Skin of body (tissue), 2 donors: ENCODE data around the gene TEX11. TPM values are rescaled to one million over a fixed set of nuclear protein-coding genes. Genes with fewer than 3 reads are reported as not detected.
"Not testable (repeated sequence)": the region's sequence is repeated elsewhere in the genome, so short reads cannot be mapped to it uniquely, and the experiment has no call there.

ENCODE experiments used
- DNase-seq: peaks from one replicate; lab custom pipeline; 2025; lab: John Stamatoyannopoulos, UW
- total RNA-seq: library from RNA; depleted of rRNA; stranded (reverse); fragments of >200 nt; gene quantifications from one replicate; pipeline ENCODE4 v1.2.3, GENCODE V29; 2014

TEX11 gene
- total RNA-seq, 1 donor from 2014 or later, result not detected

DNA sequence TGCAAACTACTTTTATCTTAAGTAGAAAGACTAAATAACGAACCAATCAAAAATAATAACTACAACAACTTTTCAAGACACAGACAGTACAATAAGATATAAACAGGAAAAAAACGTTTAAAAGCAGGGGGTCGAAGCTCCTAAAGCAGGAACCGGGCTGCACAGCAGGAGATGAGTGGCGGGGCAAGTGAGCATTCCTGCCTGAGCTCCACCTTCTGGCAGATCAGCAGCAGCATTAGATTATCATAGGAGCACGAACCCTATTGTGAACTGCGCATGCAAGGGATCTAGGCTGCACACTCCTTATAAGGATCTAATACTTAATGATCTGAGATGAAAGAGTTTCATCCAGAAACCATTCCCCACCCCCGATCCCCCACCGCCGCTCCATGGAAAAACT lies 146.2 kb downstream of the TEX11 start:
- DNase-seq, result no peak

DNA sequence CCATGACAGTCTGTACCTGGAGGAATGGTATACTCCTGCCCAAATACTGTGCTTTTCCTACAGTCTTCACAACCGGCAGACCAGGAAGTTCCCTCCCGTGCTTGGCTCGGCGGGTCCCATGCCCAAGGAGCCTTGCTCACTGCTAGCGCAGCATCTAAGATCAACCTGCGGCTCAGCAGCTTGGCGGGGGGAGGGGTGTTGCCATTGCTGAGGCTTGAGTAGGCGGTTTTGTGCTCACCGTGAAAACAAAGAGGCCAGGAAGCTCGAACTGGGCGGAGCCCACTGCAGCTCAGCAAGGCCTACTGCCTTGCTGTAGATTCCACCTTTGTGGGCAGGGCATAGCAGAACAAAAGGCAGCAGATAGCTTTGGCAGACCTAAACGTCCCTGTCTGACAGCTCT lies 152.7 kb downstream of the TEX11 start:
- no peak for DNase-seq

DNA sequence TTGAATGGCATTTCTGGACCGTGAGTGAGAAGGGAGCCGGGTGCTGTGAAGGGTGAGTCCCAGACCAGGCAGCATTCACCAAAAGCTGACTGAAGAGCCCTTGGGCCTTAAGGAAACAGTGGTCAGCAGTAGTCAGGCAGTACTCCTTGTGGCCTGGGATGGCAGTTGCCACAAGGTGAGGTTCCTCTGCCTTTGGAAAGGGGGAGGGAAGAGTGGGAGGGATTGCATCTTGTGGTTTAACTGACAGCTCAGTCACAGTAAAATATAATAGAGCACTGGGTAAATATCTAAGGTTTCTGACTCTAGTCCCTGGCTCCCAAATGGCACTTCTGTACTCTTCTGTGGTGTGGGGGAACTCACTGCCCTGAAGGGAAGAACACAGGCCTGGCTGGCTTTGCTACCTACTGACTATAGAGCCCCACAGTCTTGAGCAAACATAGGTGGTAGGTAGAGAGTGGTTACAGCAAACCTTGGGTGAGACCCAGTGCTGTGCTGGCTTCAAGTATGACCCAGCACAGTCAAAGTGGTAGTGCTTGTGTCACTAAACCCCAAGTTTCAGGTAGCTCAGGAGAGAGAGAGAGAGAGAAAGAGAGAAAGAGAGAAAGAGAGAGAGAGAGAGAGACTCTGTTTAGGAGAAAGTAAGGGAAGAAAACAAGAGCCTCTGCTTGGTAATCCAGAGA lies 154.2 kb downstream of the TEX11 start:
- DNase-seq, result no peak

DNA sequence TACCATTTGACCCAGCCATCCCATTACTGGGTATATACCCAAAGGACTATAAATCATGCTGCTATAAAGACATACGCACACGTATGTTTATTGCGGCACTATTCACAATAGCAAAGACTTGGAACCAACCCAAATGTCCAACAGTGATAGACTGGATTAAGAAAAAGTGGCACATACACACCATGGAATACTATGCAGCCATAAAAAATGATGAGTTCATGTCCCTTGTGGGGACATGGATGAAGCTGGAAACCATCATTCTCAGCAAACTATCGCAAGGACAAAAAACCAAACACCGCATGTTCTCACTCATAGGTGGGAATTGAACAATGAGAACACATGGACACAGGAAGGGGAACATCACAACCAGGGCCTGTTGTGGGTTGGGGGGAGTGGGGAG lies 174.7 kb downstream of the TEX11 start:
- not testable (repeated sequence) for DNase-seq

DNA sequence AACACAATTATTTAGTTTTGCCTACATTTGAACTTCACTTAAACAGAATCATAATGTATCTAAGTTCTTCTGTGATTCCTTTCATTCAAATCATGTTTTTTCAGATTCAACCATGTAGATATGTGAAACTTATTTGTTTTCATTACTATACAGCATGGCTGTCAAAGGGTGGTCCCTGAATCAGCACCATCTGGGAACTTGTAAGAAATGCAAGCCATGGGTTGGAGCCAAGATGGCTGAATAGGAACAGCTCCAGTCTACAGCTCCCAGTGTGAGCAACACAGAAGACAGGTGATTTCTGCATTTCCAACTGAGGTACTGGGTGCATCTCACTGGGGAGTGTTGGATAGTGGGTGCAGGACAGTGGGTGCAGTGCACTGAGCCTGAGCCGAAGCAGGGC lies 180.6 kb downstream of the TEX11 start:
- not testable (repeated sequence) for DNase-seq

DNA sequence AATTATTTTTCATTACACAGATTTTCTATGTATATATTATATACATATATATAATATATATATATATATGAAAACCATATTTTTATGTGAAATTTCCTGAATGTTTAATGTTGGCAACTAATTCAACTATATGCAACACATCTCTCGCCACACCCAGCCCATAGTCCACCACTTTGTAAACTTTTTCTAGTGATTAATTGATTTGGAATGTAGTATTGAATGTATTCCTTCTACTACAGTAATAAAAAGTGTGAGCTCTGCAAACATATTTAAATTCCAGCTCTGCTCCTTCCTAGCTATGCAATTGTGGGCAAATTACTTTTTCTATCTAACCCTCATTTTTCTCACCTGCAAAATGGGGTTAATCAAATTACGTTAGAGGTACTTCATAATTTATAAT lies 187.8 kb downstream of the TEX11 start:
- DNase-seq, result no peak

DNA sequence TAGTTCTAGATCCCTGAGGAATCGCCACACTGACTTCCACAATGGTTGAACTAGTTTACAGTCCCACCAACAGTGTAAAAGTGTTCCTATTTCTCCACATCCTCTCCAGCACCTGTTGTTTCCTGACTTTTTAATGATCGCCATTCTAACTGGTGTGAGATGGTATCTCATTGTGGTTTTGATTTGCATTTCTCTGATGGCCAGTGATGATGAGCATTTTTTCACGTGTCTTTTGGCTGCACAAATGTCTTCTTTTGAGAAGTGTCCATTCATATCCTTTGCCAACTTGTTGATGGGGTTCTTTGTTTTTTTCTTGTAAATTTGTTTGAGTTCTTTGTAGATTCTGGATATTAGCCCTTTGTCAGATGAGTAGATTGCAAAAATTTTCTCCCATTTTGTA lies 197.2 kb downstream of the TEX11 start:
- DNase-seq, result not testable (repeated sequence)

DNA sequence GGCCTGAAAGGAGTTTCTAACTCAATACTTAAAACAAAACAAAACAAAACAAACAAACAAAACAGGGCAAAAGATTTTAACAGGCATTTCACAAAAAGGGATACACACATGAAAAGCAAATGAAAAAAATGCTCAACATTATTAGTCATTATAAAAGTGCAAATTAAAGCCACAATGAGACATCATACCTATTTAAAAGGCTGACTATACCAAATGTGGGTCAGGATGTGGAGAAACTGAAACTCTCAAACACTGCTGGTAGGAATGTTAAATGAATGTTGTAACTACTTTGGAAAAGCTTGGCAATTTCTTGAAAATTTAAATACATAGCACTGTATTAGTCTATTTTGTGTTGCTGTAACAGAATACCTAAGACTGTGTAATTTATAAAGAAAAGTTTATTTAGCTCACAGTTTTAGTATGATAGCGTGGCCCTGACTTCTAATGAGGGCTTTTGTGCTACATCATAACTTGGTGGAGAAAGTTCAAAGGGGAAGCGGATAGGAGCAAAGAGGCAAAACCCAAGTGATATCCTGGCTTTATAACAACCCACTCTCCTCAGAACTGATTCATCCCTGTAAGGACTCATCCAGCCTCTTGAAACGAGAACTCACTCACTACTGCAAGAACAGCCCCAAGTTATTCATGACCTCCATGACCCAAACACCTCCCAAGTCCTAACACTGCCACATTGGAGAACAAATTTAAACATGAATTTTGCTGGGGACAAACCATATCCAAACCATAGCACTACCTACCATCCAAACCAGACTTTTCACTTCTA lies 214.0 kb downstream of the TEX11 start:
- DNase-seq, result no peak

DNA sequence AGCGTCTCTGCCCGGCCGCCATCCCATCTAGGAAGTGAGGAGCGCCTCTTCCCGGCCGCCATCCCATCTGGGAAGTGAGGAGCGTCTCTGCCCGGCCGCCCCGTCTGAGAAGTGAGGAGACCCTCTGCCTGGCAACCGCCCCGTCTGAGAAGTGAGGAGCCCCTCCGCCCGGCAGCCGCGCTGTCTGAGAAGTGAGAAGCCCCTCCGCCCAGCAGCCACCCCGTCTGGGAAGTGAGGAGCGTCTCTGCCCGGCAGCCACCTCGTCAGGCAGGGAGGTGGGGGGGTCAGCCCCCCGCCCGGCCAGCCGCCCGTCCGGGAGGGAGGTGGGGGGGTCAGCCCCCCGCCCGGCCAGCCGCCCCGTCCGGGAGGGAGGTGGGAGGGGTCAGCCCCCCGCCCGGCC lies 229.1 kb downstream of the TEX11 start:
- not testable (repeated sequence) for DNase-seq

DNA sequence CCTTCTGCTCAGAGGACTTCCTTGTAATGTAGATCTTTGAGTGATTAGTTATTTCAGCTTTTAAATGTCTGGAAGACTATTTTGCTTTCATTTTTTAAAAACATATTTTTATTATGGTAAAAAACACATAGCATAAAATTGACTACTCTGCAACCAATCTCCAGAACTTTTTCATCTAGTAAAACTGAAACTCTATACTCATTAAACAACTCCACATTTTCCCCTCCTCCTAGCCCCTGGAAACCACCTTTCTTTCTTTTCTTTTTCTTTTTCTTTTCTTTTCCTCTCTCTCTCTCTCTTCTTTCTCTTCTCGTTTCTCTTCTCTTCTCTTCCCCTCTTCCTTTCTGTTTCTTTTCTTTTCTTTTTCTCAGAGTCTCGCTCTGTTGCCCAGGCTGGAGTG lies 233.2 kb downstream of the TEX11 start:
- DNase-seq, result no peak

DNA sequence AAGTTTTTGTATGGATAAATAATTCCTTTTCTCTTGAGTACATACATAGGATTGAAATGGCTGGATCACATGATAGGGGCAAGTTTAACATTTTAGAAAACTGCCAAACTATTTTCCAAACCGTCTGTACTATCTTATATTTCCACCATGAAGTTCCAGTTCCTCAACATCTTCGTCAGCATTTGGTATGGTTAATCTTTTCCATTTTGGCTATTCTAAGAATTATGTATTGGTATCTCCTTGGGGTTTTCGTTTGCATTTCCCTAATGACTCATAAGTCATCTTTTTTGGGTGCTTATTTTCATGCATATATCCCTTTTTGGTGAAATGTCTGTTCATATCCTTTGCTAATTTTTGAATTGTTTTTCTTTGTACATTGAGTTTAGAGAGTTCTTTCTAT lies 236.2 kb downstream of the TEX11 start:
- no peak for DNase-seq

DNA sequence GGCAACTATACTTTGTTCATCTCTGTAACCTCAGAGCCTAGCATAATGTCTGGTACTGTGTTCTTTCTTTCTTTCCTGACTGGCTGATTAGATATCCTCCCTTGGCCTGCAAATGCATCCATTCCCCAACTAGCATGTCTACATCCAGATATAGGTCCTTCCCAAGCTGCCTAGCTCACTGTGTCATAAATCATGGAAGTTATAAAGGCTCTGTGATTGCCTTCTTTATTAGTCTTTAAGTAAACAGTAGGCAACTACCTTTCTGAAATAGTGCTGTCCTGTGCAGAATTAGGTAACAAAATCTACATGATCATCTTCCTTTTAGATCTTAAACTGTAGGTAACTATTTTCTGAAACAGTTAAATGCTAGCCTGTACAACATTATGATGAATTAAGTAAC lies 239.4 kb downstream of the TEX11 start:
- DNase-seq, result no peak

DNA sequence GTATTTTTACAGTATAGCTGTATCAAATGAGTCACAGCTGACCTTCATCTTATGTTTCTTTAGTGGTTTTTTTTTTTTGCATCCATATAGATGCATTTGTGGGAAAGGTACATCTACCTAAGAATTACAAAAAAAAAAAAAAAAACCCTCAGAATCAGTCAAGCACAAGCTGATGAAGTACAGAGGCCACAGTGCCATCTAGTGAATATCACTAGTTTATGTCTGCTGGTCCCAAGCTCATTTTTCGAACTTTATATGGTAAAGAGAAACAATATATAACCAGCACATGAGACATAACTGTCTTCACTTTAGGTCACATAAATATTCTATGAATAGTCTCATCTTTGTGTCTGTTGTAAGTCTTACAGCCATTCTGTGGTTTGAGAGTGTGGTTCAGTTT lies 243.8 kb downstream of the TEX11 start:
- no peak for DNase-seq

DNA sequence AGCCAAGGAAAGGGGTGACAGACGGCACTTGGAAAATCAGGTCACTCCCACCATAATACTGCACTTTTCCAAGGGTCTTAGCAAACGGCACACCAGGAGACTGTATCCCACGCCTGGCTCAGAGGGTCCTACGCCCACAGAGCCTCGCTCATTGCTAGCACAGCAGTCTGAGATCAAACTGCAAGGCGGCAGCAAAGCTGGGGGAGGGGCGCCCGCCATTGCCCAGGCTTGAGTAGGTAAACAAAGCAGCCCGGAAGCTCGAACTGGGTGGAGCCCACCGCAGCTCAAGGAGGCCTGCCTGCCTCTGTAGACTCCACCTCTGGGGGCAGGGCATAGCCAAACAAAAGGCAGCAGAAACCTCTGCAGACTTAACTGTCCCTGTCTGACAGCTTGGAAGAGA lies 247.4 kb downstream of the TEX11 start:
- DNase-seq, result not testable (repeated sequence)

DNA sequence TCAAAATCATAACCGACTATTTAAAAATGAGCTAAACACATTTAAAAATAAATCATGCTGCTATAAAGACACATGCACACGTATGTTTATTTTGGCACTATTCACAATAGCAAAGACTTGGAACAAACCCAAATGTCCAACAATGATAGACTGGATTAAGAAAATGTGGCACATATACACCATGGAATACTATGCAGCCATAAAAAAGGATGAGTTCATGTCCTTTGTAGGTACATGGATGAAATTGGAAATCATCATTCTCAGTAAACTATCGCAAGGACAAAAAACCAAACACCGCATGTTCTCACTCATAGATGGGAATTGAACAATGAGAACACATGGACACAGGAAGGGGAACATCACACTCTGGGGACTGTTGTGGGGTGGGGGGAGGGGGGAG lies 251.0 kb downstream of the TEX11 start:
- not testable (repeated sequence) for DNase-seq

DNA sequence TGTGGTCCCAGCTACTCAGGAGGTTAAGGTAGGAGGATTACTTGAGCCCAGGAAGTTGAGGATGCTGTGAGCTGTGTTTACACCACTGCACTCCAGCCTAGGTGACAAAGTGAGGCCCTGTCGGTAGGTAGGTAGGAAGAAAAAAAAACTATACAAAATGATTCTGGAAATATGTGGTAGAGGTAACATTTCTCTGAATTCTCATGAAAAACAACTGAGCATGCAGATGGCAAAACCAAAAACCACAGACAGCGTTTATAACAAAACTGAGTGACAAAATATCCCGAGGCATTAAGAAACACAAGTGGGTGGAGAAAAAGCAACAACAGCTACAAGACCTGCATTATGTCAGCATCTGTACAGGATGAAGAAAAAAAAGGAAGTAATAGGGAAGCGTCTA lies 252.2 kb downstream of the TEX11 start:
- no peak for DNase-seq

DNA sequence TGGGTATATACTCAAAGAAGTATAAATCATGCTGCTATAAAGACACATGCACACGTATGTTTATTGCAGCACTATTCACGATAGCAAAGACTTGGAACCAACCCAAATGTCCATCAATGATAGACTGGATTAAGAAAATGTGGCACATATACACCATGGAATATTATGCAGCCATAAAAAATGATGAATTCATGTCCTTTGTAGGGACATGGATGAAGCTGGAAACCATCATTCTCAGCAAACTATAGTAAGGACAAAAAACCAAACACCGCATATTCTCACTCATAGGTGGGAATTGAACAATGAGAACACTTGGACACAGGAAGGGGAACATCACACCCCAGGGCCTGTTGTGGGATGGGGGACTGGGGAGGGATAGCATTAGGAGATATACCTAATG lies 260.6 kb downstream of the TEX11 start:
- DNase-seq, result not testable (repeated sequence)

DNA sequence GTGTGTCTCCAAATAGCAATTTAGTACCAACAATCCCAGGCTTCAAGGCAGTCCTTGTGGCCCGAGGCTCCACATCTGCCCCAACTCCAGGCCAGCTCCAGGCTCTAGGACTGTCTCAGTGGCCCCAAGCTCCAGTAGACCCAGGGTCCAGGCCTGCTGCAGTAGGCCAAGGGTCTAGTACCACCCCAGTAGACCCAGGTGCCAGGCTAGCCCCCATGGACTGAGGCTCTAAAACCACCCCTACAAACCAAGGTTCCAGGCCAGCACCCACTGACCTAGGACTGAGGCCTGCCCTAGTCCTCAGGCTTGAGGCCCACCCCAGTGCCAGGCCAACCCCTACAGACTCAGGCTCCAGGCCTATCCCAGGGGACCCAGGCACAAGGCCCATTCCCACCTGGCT lies 272.3 kb downstream of the TEX11 start:
- DNase-seq, result no peak

DNA sequence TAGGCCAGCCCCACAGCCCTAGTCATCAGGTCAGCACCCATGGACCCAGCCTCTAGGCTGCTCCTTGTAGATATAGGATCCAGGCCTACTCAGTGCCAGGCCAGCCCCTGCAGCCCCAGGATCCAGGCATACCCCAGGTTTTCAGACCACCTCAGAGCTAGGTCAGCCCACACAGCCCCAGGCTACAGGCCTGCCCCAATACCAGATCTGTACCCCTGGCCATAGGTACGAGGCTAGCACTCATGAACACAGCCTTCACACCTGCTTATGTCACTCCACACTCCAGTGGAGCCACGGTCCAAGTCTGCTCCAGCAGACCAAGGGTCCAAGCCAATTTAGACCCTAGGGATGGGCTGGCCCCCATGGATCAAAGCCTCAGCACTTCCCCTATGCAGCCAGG lies 272.8 kb downstream of the TEX11 start:
- no peak for DNase-seq

DNA sequence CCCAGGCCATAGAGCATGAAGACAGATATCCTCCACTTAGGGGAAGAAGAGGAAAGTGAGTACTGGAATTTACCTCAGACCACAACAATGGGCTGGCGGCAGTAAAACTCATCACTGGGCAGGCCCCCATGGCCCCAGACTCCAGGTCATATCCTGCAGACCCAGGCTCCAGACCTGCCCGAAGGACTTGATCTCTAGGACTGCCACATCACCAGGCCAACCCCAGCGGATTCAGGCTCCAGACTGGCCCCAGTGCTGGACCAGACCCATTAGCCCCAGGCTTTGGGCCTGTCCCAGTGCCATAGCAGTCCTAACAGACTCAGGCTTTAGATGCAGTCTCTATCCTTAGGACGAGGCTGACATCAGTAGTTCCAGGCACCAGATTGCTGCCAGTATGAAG lies 273.3 kb downstream of the TEX11 start:
- DNase-seq, result no peak

DNA sequence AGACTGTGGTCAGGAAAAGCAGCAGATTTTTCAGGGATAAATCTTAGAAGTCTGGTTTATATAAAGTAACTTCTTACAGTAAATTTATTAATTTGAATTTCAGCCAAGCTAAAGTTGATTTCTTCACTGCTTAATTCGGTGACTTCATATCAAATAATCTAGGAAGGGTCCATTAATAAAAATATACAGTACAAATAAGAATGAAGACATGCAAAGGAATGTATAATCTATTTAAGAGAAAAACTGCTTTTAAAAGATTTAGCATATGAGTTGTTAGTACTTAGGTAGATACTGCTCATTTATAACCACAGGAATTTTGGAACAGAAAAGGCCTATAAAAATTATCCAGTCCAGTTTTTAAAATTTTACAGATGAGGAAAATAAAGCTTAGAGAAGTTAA lies 286.8 kb downstream of the TEX11 start:
- no peak for DNase-seq

DNA sequence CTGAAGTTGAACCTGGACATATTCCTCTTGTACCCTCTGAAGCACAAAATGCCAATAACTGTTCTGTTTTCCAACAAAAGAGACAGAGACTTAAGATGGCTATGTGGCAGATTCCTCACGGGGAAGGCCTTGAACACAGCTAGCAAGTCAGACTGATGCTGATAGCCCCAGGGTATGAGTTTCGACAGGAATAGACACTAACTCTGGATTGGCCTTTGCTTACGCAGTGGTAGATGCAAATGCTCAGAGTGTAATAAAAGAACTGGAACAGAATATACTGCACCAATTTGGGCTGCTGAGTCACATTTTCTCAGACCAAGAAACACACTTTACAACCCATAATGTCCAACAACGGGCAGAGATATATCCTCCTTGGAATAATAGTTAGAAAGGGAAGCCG lies 290.0 kb downstream of the TEX11 start:
- DNase-seq, result no peak

DNA sequence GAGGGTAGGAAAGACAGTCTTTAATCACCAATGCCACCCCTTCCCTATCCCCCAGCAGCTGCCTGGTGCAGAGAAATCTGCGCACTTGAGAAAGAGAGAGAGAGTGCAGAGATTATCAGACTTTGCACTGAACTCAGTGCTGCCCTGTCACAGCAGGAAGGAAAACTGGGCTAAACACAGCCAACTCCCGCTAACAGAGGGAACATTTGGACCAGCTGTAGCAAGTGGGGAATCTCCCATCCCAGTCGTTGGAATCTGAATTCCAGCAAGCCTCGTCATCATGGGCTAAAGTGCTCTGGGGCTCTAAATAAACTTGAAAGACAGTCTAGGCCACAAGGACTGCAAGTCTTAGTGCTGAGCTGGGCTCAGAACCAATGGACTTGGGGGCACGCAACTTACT lies 295.2 kb downstream of the TEX11 start:
- no peak for DNase-seq
